HepG2 (cell line): Measurements from ENCODE around the gene KLHL12. TPM values are rescaled to one million over a fixed set of nuclear protein-coding genes. Genes with fewer than 3 reads are reported as not detected.

Experiments used
- CHD4 ChIP-seq: fragments of 200-600 bp; sonication (generic); IDR thresholded peaks from 2 replicates; pipeline ENCODE4 v1.7.0; 2017; ENCODE audit warnings: mild to moderate bottlenecking, low read length, borderline replicate concordance
- FOSL2 ChIP-seq: sonication (generic); formaldehyde crosslinking; IDR thresholded peaks from 2 replicates; pipeline ENCODE4 v1.4.0; 2020; ENCODE audit warnings: missing genetic modification reagents
- HOXD1 ChIP-seq: sonication (generic); formaldehyde crosslinking; IDR thresholded peaks from 2 replicates; pipeline ENCODE4 v1.5.0; 2020; ENCODE audit warnings: missing genetic modification reagents
- MIXL1 ChIP-seq: IDR thresholded peaks from 2 replicates; pipeline ENCODE4 v1.6.1; 2016
- RARA ChIP-seq: IDR thresholded peaks from 2 replicates; pipeline ENCODE4 v1.6.1; 2016; ENCODE audit warnings: missing genetic modification reagents, missing compliant biosample characterization
- RFX5 ChIP-seq: IDR thresholded peaks from 2 replicates; pipeline ENCODE4 v1.6.1; 2011; ENCODE audit warnings: low read depth, low read length, improper control_type of control experiment
- RXRB ChIP-seq: IDR thresholded peaks from 2 replicates; pipeline ENCODE4 v1.6.1; 2016; ENCODE audit warnings: borderline replicate concordance, missing genetic modification reagents, missing compliant biosample characterization
- SALL2 ChIP-seq: sonication (generic); formaldehyde crosslinking; IDR thresholded peaks from 2 replicates; pipeline ENCODE4 v1.8.1; 2023; ENCODE audit warnings: mild to moderate bottlenecking, missing genetic modification reagents, inconsistent platforms
- SAP130 ChIP-seq: IDR thresholded peaks from 2 replicates; pipeline ENCODE4 v1.6.1; 2016; ENCODE audit warnings: low read depth
- SIX1 ChIP-seq: sonication (generic); formaldehyde crosslinking; IDR thresholded peaks from 2 replicates; pipeline ENCODE4 v1.4.0; 2020; ENCODE audit warnings: missing genetic modification reagents, borderline replicate concordance
- SP140L ChIP-seq: sonication (generic); formaldehyde crosslinking; IDR thresholded peaks from 2 replicates; pipeline ENCODE4 v1.4.0; 2020; ENCODE audit warnings: missing genetic modification reagents, borderline replicate concordance
- SRSF1 ChIP-seq: fragments of 200-400 bp; formaldehyde crosslinking; optimal IDR thresholded peaks from 2 replicates; pipeline ENCODE3; 2017; ENCODE audit warnings: mild to moderate bottlenecking, low read depth, low read length, moderate library complexity
- TEAD3 ChIP-seq: optimal IDR thresholded peaks from 2 replicates; pipeline ENCODE3; 2016; ENCODE audit warnings: borderline replicate concordance
- ZBTB4 ChIP-seq: sonication (generic); formaldehyde crosslinking; IDR thresholded peaks from 2 replicates; pipeline ENCODE4 v1.4.0; 2020; ENCODE audit warnings: missing genetic modification reagents, mild to moderate bottlenecking, borderline replicate concordance
- ZNF121 ChIP-seq: sonication (generic); formaldehyde crosslinking; IDR thresholded peaks from 2 replicates; pipeline ENCODE4 v1.5.0; 2020; ENCODE audit warnings: mild to moderate bottlenecking, missing genetic modification reagents
- ZNF768 ChIP-seq: sonication (generic); formaldehyde crosslinking; IDR thresholded peaks from 2 replicates; pipeline ENCODE4 v1.4.0; 2020; ENCODE audit warnings: missing genetic modification reagents
- polyA plus RNA-seq, 8 experiments: library from polyadenylated mRNA; depleted of rRNA in 3 of 8; stranded (reverse) in 7 of 8; unstranded in 1 of 8; fragments of >200 nt; fragmentation: Illumina TruSeq in 4 of 8; extraction: Trizol in 4 of 8; gene quantifications; 2 replicates each; pipeline versions ENCODE4 v1.2.1 to v1.2.3, GENCODE V29; 2011 to 2016; ENCODE audit warnings: low read depth in 4 of 8, missing spikeins in 1 of 8, mixed read lengths in 1 of 8; ENCODE audit not compliant: insufficient read depth in 1 of 8
- total RNA-seq, 5 experiments: library from RNA; depleted of rRNA; stranded (reverse); fragments of >200 nt; fragmentation: Illumina TruSeq; extraction: Trizol; gene quantifications; 2 replicates each; pipeline ENCODE4 v1.2.3, GENCODE V29; 2016; ENCODE audit warnings: low read depth in 1 of 5
- TF ChIP-seq, protein P1 (sequence below): sonication (generic); formaldehyde crosslinking; IDR thresholded peaks from 2 replicates; pipeline ENCODE4 v1.4.0; 2020; ENCODE audit warnings: missing genetic modification reagents
- TF ChIP-seq, protein P2 (sequence below): sonication (generic); formaldehyde crosslinking; IDR thresholded peaks from 2 replicates; pipeline ENCODE4 v1.9.0; 2021; ENCODE audit warnings: missing genetic modification reagents, borderline replicate concordance
- TF ChIP-seq, protein P3 (sequence below): IDR thresholded peaks from 2 replicates; pipeline ENCODE4 v1.6.1; 2012; ENCODE audit warnings: low read depth, low read length, improper control_type of control experiment

Gene KLHL12
- total and polyA plus RNA-seq, 2 of the 13 experiments (the other 11 are each of a cell fraction or from before 2014, with no cell fraction given) = 19.2 to 25.2 TPM

DNA sequence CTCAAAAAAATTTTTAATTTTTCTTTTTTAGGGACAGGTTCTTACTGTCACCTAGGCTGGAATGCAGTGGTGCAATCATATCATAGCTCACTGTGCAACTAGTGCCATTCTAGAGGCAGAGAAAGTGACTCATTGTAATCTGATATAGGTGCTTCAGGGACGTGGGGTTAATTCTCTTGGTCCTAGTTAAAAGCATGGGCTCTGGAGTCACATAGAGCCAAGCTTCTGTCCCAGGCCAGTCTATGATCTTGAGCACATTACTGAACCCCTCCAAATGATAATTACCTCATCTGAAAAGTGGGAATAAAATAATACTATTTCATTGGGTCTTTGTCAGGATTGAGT lies 32.2 kb upstream of the KLHL12 start (continued):
- no peak for TF ChIP-seq ZBTB4 (CRISPR knock-in tag)
- TF ChIP-seq MIXL1 (CRISPR knock-in tag) = 0 out of 2 replicates have a peak, but pooled peaks have one; percentile 1
- no peak for TF ChIP-seq ZNF121
- no peak for TF ChIP-seq RFX5
- TF ChIP-seq, protein P1, sequence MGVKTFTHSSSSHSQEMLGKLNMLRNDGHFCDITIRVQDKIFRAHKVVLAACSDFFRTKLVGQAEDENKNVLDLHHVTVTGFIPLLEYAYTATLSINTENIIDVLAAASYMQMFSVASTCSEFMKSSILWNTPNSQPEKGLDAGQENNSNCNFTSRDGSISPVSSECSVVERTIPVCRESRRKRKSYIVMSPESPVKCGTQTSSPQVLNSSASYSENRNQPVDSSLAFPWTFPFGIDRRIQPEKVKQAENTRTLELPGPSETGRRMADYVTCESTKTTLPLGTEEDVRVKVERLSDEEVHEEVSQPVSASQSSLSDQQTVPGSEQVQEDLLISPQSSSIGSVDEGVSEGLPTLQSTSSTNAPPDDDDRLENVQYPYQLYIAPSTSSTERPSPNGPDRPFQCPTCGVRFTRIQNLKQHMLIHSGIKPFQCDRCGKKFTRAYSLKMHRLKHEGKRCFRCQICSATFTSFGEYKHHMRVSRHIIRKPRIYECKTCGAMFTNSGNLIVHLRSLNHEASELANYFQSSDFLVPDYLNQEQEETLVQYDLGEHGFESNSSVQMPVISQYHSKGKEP = no peak
- TF ChIP-seq CHD4 = no peak
- TF ChIP-seq SRSF1 = no peak
- TF ChIP-seq HOXD1 (CRISPR knock-in tag) = no peak
- TF ChIP-seq, protein P2, sequence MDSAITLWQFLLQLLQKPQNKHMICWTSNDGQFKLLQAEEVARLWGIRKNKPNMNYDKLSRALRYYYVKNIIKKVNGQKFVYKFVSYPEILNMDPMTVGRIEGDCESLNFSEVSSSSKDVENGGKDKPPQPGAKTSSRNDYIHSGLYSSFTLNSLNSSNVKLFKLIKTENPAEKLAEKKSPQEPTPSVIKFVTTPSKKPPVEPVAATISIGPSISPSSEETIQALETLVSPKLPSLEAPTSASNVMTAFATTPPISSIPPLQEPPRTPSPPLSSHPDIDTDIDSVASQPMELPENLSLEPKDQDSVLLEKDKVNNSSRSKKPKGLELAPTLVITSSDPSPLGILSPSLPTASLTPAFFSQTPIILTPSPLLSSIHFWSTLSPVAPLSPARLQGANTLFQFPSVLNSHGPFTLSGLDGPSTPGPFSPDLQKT (CRISPR knock-in tag) = no peak
- TF ChIP-seq SALL2 = no peak
- no peak for TF ChIP-seq SP140L (CRISPR knock-in tag)
- TF ChIP-seq RARA (CRISPR knock-in tag) = no peak
- TF ChIP-seq SAP130 (CRISPR knock-in tag) = peak; percentile 46; the same call in 1 of the 2 replicates
- TF ChIP-seq, protein P3, sequence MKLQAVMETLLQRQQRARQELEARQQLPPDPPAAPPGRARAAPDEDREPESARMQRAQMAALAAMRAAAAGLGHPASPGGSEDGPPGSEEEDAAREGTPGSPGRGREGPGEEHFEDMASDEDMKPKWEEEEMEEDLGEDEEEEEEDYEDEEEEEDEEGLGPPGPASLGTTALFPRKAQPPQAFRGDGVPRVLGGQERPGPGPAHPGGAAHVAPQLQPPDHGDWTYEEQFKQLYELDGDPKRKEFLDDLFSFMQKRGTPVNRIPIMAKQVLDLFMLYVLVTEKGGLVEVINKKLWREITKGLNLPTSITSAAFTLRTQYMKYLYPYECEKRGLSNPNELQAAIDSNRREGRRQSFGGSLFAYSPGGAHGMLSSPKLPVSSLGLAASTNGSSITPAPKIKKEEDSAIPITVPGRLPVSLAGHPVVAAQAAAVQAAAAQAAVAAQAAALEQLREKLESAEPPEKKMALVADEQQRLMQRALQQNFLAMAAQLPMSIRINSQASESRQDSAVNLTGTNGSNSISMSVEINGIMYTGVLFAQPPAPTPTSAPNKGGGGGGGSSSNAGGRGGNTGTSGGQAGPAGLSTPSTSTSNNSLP = 0 out of 2 replicates have a peak, but pooled peaks have one; percentile 26
- TF ChIP-seq RXRB (CRISPR knock-in tag) = no peak
- peak; percentile 97 for TF ChIP-seq SIX1 (CRISPR knock-in tag)
- peak; percentile 87 for TF ChIP-seq FOSL2 (CRISPR knock-in tag)
- peak; percentile 76 for TF ChIP-seq TEAD3 (CRISPR knock-in tag)
- no peak for TF ChIP-seq ZNF768 (CRISPR knock-in tag)
